Stimulated activated CD4-positive, alpha-beta T cell treated with anti-CD3 and anti-CD28 coated beads, TNF-alpha, amount 100 ng/mL, for 4 hours (primary cell): Measurements from ENCODE around the gene XIRP1.

ENCODE experiments used
- DNase-seq, 3 experiments: peaks; one replicate each; pipeline ENCODE4 v3.0.0-alpha.2; 2020; ENCODE audit warnings: low read depth in 3 of 3

Gene XIRP1

DNA sequence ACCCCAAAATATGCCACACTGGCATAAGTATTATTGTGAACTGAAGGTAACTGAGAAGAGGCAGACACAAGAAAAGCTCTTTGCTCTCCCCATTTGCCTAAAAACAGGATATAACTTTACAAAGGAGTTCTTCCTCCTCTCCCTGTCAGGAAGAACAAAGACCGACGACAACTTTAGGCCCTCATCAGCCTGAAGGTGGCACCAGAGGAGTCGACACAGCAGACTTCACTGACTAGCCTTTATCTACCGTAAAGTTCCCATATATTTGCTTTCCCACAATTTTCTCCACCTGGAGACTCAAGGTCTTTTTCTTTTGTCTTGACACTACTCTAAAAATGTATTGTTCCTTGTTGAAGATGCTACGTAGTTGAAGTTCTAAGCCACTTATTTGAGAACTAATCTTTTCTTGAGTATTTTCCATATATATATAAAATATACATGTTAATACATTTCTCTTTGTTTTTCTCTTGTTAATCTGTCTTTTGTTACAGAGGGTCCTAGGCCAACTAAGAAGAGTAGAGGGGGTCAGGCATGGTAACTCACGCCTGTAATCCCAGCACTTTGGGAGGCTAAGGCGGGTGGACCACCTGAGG, 16.2 kb upstream of the XIRP1 start:
- DNase-seq, result no peak

DNA sequence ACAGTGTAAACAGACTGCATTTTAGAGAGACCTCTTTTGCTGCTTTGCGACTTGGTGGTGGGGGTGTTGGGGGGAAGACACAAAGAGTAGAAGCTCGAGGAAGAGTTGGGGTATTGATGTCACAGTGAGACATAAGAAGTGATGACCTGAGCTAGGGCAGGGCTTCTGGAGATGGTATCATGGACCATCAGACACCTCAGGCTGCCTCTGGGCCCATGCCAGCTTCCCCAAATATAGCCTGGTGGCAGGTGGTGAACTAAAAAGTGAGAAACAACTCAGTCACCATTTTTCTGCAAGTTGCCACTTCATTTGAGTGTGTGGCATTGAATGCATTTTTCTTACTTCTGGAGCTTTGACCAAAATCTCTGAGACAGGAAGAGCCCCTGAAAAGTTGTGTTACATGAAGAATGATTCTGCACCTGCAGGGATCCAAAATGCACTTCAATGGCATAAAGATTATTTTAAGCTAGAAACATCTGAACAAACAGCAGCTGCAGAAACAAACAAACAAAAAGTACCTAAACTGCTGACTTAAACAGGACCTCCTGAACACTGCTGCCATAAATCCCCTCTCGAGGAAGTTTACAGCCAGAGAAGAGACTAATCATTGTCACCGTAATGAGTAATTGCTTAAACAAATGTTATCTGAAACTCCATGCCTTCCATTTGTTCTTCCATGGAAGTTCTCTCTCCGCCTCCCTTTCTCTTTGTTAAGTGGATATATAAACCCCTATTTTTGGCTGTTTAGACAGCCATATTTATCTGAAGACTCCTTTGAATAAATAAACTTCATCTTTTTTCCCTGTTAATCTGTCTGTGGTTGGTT, 15.2 kb upstream of the XIRP1 start:
- no peak for DNase-seq

DNA sequence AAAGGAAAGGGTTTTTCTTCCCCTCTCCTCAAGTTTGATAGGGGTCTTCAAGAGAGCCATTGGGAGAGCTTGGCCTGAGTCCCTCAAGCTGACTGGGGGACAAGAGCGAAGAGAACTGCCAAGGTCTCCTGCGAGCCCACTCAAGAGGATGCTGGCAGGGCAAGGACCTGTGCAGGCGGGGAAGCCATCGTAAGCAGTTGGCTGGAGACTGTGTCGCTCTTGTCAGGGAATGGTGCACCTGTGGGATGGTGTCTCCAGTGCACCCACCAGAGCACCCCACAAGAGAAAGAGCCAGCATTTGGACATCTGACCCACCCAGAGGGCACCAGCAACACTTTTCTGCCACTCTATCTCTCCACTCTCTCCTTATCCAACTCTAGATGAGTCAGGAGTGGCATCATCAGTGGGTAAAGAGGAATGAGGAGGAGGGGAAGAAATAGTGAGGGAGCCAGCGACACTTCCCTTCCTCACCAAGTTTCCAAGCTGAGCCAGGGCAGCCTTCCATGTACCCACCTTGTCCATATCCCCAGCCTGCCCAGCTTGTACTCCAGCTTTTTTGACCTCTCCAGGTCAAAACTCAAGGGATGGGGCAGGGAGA, 13.6 kb upstream of the XIRP1 start:
- DNase-seq, result no peak

DNA sequence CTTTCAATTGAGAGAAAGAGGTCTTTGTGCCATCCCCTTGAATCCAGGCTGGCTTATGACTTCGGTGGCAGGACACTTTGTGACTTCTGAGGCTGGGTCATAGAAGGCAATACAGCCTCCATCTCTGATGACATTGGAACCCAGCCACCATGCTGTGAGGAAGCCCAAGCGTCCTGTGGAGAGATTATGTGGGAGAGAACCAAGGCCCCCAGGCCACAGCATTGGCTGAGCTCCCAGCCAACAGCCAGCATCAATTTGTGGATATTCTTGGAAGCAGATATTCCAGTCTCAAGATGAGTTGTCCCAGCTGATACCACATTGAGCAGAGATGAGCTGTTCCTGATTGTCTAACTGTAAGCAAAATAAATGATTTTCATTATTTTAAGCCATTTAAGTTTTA, 12.7 kb upstream of the XIRP1 start:
- no peak for DNase-seq

- no peak for DNase-seq
Measured at GRCh38 chr3:39203860-39204259, 11.5 kb upstream of the XIRP1 start.

DNA sequence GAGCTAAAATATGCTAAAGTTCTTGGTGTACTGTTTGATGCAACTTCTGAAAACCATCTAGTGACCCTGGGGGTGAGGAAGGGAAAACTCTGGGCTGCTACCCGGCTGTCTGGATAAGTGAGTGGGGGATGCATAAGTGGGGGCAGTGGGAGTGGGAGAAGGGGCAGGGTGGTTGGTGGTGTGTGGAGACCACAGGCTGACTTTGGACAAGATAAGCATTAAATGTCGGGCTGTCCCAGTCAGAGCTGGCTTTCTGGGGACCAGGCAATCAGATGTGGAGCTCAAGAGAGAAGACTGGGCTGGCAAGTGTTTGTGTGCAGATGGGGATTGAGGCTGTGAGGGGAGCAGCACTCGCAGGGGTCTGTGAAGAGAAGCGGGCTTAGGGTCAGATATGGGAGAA, 11.0 kb upstream of the XIRP1 start:
- no peak for DNase-seq

DNA sequence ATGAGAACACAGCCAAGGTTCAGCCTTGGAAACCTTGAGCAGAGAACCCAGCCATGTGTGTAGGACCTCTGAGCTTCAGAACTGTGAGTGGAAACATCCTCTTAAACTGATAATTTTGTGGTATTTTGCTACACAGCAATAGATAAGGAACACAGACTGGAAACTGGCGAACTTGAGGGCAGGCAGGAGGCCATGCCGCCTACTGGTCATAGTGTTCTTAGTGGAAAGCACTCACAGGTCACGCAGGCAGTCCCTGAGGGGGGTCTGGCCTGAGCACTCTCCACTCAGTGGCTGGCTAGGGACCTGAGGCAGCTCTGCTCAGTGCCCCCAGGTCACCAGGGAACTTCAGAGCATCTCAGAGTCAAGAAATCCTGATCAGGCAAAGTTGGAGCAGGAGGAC, 9.7 kb upstream of the XIRP1 start:
- DNase-seq, result no peak

DNA sequence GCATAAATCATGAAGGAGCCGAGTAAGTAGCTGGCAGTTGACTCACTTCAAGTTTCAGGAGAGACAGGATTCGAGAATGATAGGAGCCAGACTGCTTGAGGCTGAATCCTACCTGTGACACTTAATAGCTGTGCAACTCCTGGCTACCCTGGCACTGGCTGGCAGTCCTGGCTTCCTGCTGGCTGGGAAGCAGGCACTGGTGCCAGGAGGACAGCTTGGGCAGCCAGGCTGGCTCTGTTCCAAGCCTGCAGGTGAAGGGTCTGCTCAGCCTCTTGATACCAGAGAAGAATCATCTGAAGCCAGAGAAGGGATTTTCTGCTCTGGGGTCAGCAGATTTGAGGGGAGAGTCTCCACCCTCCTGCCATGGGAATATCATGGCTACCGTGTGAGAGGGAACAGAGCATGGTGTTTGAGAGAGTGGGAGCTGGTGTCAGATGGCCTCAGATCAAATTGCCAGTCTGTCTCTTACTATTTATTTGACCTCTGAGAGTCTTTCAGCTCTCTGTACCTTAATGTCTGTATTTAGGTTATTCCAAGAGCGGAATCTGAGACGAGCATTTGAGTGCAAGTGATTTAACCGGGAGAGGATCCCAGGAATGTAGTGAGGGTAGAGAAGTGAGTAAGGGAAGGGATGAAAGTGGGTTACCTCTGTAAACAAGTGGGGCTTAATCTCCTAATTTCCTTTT, 4.4 kb upstream of the XIRP1 start:
- DNase-seq, result no peak

DNA sequence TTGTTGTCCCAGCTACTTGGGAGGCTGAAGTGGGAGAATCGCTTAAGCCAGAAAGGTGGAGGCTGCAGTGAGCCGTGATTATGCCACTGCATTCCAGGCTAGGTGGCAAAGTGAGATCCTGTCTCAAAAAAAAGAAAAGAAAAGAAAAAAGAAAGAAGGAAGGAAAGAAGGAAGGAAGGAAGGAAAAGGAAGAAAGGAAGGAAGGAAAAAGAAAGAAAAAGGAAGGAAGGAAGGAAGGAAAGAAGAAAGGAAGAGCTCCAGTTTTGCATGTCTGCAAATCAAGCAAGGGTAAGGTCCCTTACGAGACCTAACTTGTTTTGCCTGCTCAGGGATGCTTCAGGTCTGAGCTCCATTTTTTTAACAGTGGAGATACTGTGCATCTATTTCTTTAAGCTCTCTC, 3.6 kb upstream of the XIRP1 start:
- no peak for DNase-seq

DNA sequence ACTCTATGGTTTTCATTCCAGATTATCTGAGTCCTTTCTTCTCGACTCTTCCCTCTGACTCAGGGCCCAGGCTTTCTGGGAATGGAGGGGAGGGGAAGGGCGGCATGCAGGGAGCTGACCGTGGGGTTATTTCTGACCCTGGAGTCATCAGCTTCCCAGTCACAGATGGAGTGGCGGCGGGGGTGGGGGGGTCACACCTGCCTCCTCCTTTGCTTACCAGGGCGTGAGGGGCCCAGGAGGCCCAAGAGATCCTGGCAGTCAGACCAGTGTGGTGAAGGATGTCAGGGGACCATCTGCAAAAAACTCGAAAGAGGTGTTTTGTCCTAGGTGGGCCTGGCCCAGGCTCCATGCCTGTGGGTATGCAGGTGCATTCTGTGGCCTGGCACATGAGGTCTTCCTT, 996 bp upstream of the XIRP1 start:
- no peak for DNase-seq

DNA sequence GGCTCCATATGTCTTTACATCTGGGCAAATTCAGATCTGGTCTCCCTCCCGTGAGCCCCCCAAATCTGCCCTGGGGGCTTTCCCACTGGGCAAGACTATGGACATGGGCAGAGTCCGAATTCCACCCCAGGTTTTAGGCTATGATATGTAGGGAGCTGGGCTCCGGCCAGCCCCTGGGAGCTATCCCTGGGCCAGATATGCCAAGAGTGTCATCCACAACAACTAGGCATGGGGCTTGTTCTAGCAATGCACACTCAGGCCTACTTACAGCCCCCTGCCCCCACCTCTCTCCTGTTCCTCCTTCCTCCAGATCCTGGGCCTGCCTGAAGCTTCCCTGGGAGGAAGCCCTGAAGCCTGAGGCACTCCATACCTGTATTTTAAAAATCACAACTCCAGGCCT, 622 bp downstream of the XIRP1 start:
- no peak for DNase-seq

- DNase-seq, result no peak
Measured at GRCh38 chr3:39191111-39191510, 1.3 kb downstream of the XIRP1 start.

DNA sequence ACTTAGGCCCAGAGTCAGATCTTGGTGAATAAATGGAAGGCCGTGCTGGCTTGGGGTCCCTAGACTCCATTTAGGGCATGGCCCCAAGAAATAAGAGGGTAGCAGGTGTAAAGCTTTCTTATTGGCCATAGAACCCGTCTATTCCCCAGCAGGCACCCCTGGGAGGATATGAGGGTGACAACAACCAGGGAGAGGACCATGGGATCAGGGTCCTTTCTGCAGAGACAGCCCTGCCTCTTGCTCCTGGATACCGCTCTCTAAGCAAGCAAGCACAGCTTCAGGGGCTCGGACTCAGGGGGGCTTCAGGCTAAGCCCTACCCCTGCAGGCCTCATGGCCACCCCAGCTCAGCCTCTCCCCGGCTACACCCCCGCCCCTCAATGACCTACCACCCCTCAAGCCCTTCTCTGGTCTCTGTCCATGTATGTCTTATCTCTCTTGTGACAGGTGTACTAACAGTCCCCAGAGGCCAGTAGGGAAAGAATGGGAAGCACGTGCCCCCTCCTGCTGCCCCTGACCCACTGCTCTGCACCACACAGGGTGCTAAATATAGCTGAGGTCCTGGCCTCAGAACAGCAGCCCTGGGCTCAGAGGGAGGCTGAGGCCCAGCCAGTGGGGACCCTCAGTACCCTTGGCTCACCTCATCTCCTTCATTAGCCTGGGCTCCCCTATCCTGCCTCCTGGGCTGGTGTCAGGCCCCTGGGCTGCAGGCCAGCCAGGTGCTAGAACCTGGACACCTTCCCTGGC, 1.9 kb downstream of the XIRP1 start:
- DNase-seq, result no peak

DNA sequence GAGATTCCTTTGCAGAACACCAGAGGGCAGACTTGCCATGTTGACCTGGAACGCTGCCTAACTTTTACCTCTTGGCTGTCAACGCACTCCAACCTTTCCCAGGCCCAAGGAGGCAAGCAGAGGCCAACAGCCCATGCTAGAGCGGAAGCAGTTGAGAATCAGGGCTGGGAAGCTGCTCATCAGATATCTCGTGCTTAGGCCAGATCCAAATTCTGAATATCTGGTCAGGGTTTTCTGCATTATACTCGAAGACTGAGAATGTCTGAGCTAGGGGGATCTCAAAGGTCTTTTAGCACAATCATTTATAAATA, 2.5 kb downstream of the XIRP1 start:
- DNase-seq, result peak in 2 of 3 experiments; percentile 23 to 31

DNA sequence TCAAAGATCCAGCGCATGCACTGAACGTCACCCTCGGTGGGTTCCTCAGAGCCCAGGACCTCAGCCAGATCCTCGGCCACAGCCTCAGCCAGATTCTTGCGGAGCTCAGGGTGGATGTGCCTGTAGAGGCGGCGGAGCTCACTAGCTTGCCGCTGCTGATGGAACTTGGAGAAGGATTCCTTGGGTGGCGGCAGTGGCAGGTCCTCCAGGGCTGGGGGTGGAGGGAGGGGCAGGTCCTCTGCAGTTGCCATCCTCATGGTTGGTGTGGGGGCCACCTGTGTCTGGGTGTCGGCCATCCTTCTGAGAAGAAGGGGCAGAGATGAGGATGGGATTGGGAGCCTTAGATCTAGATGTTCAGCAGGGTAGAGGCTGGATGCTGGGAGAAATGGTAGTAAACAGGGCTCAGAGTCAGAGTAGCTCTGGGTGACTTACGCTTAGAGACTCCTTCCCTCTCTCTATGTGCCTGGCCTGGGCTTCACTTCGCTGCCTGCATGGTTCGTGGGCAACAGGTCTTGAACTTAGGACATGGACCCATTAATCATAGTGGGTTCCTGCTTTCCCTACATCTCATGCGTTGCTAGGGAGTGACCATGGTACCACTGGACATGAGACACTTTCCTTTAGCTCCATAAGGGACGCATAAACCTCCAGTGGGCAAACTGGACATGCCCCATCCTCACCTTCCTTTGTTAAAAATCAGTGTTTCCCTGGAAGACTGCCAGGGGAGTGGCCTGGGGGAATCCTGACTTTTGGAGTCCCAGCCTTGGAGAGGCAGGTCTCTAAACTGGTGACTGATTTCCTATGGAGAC, 3.0 kb downstream of the XIRP1 start:
- DNase-seq, result no peak

GRCh38 chr3:39188271-39189149, 3.9 kb downstream of the XIRP1 start:
- no peak for DNase-seq

GRCh38 chr3:39187372-39188155, 4.8 kb downstream of the XIRP1 start:
- DNase-seq, result no peak

GRCh38 chr3:39186692-39187151, 5.7 kb downstream of the XIRP1 start:
- DNase-seq, result no peak

DNA sequence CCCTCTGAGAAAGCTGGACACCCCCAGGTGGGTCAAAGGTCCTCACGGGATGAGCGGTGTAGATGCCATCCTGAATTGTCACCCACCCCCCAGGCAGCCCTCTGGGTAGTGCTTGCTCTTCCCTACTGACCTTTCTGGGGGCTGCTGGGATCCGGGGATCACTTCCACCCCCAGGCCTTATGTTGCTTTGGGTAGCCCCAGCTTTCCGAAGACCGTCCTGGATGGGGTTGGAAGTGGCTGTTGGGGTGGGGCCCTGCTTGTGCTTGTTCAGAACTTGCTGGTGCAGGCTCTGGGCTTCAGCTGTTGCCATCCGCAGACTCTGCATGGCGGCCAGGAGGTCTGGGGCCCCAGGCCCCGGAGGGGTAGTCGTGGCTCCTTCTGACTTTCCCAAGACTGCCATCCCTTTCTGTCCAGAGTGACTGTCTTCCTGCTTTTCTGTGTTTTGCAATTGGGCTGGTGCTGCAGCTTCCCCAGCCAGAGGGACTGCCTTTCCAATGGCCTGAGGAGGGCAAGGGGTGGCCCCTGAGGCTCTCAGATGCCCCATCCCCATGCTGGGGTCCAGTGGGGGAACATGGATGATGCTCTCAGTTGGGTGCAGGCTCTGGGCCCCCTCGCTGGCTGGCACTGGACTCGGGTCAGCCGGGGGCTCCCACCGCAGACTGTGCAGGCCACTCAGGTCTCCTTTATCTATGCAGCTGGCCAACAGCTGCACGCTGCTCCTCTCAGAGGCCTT, 6.3 kb downstream of the XIRP1 start:
- DNase-seq, result no peak
